ENCODE data around the gene DUOXA1.
"Not testable (repeated sequence)": the region's sequence is repeated elsewhere in the genome, so short reads cannot be mapped to it uniquely, and the experiment has no call there.

The DUOXA1 gene

DNA sequence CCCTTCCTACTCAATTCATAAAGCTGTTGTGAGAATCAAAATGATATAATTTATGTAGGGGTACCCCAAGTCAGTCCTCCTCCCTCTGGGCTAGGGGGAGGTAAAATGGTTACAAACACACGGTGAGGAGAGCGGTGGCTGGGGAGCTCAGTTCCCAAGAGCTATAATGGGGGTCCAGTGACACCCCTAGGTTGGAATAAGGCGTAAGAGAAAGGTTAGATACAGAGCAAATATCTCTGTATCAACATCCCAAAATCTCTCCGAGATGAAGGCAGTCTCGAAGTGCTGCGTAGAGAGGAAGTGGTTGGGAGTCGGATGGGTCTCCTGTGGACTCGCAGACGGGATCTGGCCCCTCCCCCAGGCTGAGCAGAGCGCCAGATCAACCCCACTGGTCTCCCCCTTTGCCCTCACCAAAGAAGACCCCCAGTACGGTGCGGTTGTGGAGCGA lies 17.5 kb downstream of the DUOXA1 start:
- DNase-seq = no peak

DNA sequence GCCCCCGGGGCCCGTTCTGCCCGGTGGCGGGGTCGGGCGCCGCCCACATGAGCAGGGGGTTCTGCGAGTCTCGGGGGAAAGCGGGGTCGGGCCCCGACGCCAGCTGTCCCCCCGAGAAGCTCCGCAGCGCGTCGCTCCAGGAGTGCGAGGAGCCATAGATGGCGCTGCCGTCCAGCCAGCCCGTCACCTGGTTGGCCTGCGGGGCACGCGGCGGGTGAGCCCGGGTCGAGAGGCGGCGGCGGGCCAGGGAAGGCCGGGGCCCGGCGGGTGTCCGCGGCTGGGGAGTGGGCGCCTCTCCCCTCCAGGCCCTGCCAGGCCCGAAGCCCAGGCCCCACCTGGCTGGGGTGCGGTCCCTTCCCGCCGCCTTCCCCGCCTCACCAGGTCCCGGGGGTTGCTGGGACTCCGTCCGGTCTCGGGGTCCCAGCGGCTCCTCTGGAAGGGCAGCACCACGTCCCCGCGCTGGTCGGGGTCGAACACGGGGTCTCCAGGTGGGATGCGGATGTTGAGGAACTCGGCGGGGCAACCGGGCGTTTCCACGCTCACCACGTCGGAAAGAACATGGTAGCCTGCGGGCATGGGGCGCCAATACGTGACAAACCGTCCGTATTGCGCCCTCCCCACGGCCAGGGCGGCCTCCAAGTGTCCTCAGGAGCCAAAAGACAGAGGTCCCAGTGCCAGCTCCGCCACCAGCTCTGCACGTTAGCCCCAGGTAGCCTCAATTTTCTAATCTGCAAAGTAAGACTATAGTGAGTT lies 18.1 kb downstream of the DUOXA1 start:
- DNase-seq = no peak

DNA sequence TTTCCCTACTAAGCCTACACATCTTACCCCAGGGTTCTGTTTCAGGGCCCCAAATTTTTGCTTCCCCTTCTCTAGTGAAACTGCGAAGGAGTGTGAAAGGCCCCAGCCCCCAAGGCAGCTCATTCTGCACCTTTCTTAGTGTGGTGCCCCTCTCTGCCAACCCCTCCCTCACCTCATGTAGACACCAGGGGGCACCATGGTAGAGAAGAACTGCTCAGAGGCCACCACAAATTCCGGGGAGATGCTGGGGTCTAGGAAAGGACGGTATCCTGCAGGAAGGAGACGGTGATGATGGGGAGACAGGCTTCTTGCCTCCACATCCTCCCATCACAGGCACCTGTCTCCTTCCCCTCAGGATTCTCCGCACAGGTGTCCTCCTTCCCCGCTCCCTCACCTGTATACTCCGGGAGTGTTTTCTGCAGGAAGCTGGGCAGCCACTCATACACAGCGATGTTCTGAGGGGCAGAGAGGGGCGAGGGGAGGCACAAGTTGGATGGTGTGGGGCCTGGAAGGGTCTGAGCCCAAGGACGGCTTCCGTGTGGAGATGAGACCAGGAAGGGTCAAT lies 19.3 kb downstream of the DUOXA1 start:
- DNase-seq = no peak

DNA sequence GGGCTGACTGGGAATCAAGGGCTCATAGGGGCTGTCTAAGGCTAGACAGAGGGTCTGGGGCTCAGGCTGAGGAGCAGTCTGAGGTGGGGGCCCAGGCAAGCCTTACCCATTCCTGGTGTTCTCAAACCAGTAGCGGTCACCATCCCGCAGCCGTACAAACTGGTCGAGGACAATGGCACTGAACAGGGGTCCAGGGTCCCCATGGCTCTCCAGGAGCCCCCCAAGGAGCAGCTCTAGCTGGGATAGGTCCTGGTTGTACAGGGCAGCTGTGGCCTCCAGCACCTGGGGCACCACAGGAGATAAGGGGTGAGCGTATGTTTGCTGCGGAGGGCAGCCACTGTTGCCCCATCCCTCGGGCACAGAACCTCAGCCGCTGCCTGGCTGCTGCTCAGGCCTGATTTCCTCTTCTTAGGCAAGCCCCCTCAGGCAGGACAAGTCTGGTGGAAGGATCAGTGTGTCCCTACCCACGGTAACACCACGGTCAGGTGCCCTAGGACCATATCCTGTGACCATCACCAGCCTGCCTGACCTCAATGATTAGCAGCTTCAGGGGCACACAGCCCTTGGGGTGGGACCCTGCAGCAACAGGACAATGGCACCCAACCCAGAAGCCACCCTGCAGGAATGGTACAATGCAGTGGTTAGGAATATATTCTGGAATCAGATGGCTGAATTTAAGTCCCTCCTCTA lies 21.6 kb downstream of the DUOXA1 start:
- no peak for DNase-seq

DNA sequence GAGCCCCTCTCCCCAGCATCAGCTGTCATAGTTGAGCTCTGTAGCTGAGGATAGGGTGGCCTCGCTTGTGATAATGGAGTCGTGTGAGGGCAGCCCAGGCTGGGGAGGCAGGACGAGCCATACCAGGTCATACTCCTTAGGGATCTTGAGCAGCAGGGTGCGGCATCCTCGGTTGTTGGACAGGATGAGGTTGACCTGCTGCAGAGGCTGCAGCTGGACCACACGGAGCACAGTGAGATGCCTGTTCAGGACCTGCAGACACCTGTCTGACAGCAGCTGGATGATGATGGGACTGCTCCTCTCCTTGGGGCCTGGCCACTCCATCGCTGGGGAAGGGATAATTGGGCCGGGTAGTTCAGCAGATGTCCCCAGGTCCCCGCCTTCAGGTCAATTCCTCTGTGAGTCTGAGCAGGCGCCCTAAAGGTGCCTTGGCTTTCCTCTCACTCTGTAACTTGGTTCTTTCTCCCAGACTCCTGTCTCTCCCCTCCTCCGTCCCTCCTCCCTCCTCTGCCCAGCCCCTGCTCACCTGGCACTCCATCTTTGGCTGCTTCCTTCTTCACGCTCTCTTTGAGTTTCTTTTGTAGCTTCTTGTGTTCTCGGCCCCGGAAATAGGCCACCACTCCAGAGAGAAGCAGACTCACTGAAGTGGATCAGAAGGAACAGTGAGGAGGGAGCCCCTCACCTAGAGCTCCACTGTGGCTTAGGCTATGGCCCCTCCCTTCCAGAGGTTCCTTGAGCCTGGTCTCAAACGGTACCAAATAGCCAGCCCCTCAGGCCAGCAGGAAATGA lies 23.5 kb downstream of the DUOXA1 start:
- no peak for DNase-seq

DNA sequence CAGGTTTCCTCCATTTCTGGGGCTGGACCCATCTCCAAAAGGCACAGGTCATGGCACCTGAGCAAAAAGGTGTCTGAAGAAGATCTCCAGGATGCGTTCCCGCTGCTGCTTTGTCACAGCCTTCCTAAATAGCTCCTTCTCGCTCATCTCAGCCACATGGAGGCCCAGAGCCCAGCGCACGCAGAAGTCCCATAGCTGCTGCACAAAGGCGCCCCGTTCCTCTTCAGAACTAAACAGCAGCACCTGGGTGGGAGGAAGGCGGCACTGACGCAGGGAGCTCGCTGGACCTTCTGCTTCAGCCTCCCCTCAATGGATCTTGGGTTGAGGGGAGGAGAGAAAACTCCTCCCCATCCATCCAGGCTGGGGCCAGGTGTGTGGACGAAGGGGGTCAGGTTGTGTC lies 24.1 kb downstream of the DUOXA1 start:
- DNase-seq = no peak

DNA sequence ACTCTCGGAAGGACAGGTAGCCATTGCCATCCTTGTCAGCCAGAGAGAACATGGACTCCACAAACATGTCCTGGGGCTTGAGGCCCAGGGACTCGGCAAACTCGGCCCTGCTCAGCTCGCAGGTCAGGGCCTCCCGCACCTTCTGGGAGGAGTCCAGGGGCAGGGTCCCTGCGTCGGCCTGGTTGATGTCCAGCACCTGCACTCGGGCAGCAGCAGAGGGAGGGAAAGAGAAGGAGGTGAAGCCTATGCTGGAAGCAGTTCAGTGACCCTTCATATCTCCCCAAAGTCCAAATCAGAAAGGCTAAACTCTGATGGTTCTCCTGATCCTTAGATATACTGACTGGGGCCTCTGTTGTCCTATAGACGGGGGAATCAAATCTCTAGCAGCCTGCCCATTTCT lies 25.5 kb downstream of the DUOXA1 start:
- DNase-seq = not testable (repeated sequence)

DNA sequence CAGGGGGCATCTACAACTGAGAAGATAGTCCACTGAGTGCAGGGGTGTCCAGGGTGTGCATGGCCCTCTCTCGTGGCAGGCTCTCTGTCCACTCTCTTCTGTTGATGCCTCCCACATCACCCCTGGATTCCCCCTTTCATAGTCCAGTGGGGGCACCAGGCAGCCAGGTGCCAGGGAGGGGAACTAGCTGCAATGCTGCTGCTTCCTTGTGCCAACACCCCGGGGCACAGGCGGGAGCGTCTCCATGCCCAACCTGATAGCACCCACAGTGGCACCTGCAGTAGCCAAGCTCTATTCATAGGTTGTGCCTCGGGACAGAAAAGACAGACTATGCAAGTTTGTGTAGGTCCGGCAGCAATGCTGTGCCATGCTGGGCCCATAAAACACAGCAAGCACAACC lies 27.5 kb downstream of the DUOXA1 start:
- DNase-seq = no peak

DNA sequence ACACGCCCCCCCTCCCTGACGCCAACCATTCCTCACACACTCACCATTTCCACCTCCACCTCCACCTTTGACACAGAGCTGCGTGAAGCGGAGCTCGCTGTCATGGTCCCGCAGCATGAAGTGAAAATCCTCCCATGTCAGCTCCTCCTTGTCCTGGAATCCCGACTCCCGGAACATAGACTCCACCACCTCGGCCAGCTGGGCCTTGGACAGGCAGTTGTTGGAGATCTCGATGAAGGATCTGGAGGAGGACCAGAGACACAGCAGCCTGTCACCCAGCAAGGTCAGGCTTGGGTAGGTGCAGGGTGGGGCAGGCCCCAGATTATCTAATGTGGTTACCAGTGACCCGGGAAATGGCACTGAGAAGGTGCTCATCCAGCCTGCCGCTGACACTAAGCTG lies 27.9 kb downstream of the DUOXA1 start:
- DNase-seq = no peak

DNA sequence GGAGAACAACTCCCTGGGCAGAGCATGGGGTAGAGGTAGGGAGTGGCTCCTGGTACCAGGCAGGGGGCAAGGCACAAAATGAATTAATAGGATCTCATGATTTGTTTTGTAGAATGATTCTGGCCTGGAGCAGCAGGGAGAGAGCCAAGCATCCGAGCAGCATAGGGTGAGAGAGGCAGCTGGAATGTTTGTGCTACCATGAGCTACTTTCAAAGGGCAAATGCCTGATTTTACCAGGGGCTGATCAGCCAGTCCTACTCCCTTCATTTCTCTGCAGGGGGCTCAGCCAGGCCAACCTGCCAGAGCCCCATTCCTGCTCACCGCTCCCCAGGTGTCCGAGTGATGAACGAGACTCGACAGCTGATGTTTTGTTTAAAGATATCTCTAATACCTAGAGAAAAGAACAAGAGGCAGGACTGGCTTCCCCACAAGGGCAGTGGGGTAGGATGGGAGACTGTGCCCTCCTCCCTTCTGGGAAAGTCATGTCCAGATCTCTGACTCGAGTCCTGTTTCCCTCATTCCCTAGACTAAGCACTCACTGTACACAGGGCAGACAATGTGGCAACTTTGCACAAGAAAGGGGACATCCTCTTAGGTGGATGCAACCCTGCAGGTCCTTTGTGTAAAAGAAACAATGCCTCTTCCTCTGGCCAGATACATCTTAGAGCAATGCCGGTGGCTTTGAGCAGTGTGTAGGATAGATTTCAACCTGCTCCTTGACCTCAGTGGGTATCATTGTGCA lies 28.6 kb downstream of the DUOXA1 start:
- no peak for DNase-seq

DNA sequence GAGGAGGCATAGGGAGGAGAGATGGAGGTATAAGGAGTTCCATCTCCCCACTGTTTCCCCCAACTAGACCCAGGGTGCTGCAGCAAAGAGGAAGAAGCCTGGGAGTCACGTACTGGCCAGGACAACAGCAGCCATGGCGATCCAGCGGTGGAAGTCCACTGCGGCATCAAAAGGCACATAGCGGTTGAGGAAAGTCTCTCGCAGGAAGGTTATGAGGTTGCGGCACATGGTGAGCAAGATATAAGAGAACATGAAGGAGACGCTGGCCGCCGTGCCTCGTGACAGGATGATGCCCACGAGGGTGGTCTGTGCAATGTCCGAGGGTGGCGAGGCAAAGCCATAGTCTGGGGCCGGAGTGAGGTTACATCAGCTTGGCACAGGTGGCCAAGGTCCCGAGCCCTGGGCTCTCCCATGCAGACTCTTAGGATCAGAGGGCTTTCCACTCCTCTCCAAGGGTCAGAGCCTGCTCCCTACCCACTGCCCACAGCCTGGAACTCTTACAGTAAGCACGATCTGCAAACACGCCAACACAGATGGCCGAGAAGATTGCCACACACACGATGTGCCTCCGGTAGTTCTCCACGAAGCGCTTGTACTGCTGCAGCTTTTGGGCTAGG lies 30.0 kb downstream of the DUOXA1 start:
- DNase-seq = no peak

DNA sequence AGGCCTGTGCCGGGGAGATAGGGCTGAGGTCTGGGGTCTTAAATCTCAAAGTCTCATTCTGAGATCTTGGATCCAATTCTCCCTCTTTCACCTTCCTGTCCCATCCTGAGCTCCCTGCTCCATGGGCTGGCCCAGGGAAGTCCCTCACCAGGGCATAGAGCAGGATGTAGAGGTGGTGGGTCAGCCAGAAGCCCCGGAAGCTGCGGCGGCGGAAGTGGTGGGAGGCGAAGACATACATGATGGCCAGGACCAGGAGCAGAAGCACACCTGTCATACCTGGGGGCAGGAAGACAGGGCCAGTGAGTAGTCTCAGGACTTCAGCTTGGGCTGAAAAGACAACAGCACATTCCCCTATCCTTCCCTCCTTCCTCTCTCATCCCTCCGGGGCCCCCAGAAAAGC lies 32.2 kb downstream of the DUOXA1 start:
- no peak for DNase-seq

DNA sequence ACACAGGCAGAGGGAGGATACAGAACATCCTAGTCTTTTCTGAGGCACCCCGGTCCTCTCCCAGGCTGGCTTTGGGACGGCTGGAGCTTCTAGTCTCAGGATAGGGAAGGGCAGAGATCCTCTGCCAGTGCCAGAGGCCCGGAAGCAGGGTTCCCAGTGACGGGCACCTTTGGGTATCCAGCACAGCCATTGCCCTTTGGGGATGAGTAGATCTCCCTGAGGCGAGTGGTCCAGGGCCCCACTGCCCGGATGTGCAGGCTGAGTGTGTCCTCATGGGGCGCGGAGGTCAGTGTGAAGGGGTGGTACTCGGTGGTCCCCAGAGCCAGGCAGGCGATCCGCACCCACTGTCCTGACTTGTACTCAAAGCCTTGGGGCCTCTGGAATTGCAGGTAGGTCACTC lies 34.0 kb downstream of the DUOXA1 start:
- no peak for DNase-seq

DNA sequence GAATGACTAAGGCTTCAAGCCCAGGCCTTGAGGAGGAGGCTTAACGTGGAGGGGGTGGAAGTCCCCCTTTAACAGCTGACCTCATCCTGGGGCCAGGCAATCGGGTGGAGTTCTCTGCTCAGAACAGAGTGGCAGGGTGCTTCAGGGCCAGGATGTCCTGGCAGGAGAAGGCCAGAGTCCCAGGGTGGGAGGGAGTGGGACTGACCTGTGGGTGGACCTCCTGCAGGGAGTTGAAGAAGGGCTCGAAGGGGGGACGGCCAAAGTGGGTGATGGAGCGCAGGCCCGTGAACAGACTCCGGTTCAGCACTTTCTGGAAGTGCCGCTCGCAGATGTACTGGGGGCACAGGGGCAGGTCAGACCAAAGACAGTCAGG lies 35.3 kb downstream of the DUOXA1 start:
- no peak for DNase-seq

DNA sequence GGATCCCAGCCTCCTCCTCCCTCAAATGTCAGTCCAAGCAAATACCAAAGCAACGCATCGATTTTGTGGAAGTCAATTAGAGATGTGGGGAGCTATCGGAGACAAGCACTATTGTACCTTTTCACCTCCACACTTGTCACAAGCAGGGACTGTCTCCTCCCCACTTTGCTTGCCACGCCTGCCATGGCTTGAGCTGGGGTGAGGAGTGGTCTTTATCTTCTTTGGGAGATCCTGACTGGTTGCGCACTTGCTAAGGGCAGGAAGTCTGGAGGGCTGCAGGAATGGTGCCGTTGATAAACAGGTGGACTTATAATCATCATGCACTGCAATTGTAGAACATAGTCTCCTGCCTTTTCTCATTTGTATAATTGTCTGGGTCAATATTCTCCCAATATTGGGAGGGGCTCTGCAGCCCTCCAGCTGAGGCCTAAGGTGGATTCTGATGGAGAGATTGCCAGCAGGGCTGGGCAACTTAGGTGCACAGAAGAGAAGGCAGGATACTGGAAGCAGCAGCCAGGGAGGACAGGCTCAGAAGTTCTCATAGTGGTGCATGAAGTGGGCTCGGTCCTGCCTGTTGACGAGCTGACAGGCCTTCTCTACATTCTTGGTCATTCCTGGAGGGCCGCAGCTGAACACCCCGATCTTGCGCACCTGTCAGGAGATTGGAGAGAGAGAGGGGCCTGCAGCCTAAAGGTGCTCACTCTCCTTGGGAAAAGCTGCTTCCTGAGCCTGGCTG lies 35.9 kb downstream of the DUOXA1 start:
- no peak for DNase-seq

DNA sequence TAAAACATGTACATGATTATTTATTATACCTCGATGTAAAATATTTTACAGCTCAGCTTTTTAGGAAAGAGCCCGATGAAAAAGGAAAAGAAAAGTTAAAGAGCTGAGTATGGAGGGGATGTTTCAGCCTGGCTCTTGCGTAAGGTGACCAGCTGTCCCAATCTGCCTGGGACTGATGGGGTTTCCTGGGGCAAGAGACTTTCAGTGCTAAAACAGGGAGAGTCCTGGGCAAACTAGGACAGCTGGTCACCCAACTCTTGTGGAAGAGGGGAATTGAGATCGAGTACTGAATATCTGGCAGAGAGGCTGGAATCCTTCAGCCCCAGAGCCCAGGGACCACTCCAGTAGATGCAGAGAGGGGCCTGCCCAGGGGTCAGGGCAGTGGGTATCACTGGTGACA lies 36.7 kb downstream of the DUOXA1 start:
- no peak for DNase-seq

DNA sequence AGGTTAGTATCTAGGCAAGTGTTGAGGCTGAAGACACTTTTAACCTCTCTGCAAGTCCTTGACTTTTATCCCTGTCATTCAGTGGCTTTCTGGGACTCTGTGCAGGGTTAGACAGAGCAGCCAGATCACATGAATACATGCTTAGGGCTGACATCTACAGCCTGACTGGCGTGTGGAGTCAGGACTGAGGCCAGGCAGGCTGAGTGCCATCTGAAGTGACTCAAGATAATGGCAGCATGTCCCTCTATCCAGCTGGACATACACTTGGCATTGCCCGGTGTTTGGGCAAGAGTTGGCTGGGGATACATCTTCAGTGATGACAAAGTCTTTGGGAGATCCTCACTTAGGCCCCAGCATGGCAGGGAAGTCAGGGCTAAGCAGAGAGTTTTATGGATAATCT lies 38.1 kb downstream of the DUOXA1 start:
- DNase-seq = no peak

DNA sequence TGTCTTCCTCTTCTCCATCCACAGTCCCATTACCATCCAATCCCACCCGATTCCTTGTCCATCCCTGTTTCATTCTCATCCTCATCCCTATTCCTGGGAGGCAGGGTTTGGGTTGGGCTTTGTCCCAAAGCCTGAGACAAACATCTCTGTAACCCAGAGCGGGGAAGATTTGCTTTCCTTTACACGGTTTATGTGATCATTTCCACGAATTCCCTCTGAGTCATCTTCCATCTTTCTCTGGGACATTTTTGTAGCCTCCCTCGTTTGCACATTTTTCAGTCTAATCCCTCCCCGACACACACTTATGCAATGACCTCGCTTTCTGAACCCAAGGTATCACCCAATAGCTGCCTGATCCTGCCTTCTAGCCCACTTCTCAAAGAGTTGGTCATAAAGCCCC lies 38.5 kb downstream of the DUOXA1 start:
- DNase-seq = no peak

DNA sequence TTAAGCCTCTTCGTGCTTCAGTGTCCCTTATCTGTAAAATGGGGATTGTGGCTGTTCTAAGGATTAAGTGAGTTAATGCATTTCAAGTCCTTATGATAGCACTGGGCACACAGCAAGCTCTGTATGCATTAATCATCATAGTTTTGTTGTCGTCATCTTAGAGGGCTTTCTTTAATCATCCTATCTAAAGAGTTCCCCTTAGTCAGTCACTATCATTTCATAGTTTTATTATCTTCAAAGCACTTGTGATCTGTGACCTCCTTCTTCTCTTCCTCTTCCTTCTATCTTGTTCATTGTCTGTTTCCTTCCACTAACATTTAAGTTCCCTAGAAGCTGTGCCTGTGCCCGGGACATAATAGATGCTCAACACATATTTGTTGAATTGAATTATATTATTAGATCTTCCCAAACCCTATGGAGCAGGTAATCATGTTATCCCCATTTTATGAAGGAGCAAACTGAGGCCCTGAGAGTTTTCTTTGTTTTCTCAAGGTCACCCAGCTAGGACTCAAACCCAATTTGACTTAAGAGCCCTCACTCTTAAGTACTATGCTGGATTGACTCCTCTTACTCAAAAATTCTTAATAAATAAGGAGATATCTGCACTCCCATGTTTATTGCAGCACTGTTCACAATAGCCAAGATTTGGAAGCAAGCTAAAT lies 39.8 kb downstream of the DUOXA1 start:
- DNase-seq = no peak

DNA sequence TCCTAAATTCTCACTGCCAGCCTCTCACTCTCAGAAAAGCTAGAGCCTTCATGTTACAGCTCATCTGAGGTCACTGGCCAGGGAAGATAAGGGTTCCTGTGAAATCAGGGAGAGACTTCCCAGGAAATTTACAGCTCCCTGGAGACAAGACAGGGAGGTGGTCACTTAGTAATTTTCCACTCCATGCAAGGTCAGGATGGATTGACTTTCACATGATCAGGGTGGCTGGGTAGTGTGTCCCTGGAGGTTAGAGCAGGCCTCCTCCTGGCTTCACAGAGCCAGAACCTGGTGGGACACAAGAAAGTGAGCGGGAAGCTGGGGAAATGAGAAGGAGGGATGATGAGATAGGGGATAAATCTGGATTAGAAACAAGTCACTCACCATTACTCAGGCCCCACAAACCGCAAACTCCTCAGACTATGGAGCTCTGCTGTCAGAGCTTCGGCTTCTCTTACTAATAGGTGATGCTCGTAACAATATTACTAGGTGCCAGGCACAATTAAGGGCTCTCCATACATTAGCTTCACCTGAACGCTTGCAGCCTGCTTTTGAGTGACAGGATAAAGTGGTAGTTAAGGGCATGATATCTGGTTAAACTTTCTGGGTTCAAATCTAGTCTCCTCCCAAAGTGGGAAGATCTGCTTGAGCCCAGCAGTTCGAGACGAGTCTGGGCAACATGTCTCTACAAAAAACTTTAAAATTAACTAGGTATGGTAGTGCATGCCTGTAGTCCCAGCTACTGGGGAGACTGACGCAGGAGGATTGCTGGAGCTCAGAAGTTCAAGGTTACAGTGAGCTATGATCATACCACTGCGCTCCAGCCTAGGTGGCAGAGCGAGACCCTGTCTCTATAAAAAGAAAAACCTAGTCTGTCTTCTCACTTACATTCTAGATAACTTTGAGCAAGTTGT lies 40.6 kb downstream of the DUOXA1 start:
- no peak for DNase-seq
